RWPE2 (cell line): Measurements from ENCODE around the gene PIN1.

ENCODE experiments used
- ATAC-seq: fragments of 200-7000 bp; cut with Tn5 transposase; 3 replicates; pipeline ENCODE4 v1.9.1; 2021; ENCODE audit warnings: low read depth
- DNase-seq: peaks from one replicate; pipeline ENCODE4 v3.0.0-alpha.2; 2020; ENCODE audit warnings: low spot score
- H3K27ac ChIP-seq: fragments of 450-650 bp; 2 replicates; pipeline ENCODE4 v1.5.1; 2017; ENCODE audit warnings: mild to moderate bottlenecking; ENCODE audit not compliant: poor library complexity, severe bottlenecking
- H3K27me3 ChIP-seq: fragments of 250-450 bp; sonication (Bioruptor Pico); 2 replicates; pipeline ENCODE4 v1.5.1; 2021; ENCODE audit warnings: mild to moderate bottlenecking, moderate library complexity; ENCODE audit not compliant: insufficient read depth, poor library complexity, severe bottlenecking
- H3K36me3 ChIP-seq: fragments of 250-450 bp; sonication (Bioruptor Pico); 2 replicates; pipeline ENCODE4 v1.5.1; 2020; ENCODE audit warnings: low read depth, mild to moderate bottlenecking, moderate library complexity
- H3K4me1 ChIP-seq: fragments of 250-450 bp; sonication (Bioruptor Pico); 2 replicates; pipeline ENCODE4 v1.5.1; 2021; ENCODE audit warnings: mild to moderate bottlenecking, moderate library complexity; ENCODE audit not compliant: insufficient read depth, poor library complexity, severe bottlenecking
- H3K4me3 ChIP-seq: fragments of 250-450 bp; sonication (Bioruptor Pico); 2 replicates; pipeline ENCODE4 v1.5.1; 2021; ENCODE audit warnings: mild to moderate bottlenecking, moderate library complexity; ENCODE audit not compliant: severe bottlenecking
- H3K9me3 ChIP-seq: fragments of 250-450 bp; sonication (Bioruptor Pico); 2 replicates; pipeline ENCODE4 v1.5.1; 2021; ENCODE audit warnings: mild to moderate bottlenecking, moderate library complexity; ENCODE audit not compliant: severe bottlenecking
- TF ChIP-seq, protein P1 (sequence below): fragments of 450-650 bp; IDR thresholded peaks from one replicate; pipeline ENCODE4 v1.5.1; 2017; ENCODE audit warnings: mild to moderate bottlenecking, moderate library complexity; ENCODE audit not compliant: poor library complexity, severe bottlenecking

Gene PIN1

DNA sequence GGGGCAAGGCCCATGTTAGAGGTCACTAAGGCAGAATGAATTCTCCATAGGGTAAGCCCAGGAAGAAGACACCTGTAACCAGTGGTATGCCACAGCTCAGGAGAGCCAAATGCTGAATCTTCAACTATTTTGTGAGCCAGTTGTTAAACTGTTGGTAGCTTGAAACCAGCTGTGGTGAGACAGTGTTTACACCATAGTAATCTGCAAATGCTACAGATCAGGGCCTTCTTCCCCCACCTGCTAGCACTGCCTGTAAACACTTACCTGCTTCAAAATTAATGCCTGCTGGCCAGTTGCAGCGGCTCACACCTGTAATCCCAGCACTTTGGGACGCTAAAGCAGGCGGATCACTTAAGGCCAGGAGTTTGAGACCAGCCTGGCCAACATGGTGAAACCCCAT lies 28.3 kb upstream of the PIN1 start:
- Histone ChIP-seq H3K36me3 (peaks cover 23% of the 10 kb centered on the region), H3K4me1 (no peaks in the 10 kb centered on the region), H3K27ac (no peak overlapping the region), H3K9me3 (no peaks in the 10 kb centered on the region), H3K4me3 (no peak overlapping the region), H3K27me3 (no peaks in the 10 kb centered on the region)
- ATAC-seq, result no peak
- TF ChIP-seq, protein P1, sequence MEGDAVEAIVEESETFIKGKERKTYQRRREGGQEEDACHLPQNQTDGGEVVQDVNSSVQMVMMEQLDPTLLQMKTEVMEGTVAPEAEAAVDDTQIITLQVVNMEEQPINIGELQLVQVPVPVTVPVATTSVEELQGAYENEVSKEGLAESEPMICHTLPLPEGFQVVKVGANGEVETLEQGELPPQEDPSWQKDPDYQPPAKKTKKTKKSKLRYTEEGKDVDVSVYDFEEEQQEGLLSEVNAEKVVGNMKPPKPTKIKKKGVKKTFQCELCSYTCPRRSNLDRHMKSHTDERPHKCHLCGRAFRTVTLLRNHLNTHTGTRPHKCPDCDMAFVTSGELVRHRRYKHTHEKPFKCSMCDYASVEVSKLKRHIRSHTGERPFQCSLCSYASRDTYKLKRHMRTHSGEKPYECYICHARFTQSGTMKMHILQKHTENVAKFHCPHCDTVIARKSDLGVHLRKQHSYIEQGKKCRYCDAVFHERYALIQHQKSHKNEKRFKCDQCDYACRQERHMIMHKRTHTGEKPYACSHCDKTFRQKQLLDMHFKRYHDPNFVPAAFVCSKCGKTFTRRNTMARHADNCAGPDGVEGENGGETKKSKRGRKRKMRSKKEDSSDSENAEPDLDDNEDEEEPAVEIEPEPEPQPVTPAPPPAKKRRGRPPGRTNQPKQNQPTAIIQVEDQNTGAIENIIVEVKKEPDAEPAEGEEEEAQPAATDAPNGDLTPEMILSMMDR, result no peak
- DNase-seq, result no peak

DNA sequence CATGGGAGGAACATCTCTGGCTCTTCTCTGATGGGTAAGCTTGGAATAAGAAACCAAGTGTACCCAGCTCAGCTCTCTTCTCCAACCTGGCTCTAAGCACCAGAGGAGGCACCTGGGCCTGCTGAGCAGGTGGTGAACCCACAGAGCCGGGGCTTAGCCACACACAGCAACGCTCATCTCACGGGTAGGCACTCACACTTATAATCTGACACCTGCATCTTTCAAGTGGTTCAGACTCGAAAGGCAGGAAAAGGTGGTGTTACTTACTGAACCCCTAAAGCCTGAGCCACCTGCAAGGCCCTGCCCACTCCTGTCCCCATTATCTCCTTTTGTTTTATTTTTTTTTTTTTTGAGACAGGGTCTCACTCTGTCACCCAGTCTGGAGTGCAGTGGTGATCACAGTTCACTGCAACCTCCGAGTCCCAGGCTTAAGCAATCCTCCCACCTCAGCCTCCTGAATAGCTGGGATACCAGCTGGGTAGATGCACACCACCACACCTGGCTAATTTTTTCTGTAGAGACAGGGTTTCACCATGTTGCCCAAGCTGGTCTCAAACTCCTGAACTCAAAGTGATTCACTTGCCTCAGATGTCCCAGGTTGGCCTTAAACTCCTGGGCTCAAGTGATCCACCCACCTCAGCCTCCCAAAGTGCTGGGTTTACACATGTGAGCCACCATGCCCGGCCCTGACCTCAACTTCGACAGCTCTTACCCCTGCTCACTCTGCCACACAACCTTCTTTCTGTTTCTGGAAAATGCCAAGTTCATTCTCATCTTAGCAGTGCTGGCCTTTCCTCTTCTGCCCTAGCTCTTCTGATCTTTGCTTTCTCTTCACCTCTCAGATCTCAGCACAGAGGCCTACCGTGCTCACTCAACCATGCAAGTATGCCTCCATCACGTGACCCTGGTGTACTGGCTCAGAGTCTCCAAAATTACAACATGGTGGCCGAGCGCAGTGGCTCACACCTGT lies 26.0 kb upstream of the PIN1 start:
- Histone ChIP-seq H3K36me3 (peaks cover 39% of the 10 kb centered on the region), H3K27ac (no peak overlapping the region), H3K4me1 (no peaks in the 10 kb centered on the region), H3K27me3 (no peaks in the 10 kb centered on the region), H3K9me3 (no peaks in the 10 kb centered on the region), H3K4me3 (no peak overlapping the region)
- no peak for ATAC-seq
- TF ChIP-seq, protein P1, result no peak
- DNase-seq, result no peak

DNA sequence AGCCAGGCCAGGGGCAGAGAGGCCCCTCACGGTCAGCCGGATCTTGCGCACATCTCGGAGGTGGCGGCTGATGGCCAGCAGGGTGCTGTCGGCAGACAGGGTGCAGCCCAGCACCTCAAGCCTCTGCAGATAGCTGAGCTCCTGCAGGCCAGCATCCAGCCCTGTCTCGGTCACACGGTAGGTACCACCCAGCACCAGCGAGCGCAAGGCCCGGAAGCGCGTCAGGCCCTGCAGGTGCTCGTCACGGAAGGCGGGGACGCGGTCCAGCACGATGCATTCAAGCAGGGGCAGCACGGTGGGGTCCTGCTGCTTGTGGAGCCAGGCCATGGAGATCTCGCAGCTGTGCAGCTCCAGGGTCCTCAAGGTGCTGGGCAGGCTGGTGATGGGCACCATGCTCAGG lies 24.0 kb upstream of the PIN1 start:
- Histone ChIP-seq H3K27me3 (no peaks in the 10 kb centered on the region), H3K4me3 (no peak overlapping the region), H3K36me3 (peaks cover 53% of the 10 kb centered on the region), H3K4me1 (no peaks in the 10 kb centered on the region), H3K9me3 (no peaks in the 10 kb centered on the region), H3K27ac (no peak overlapping the region)
- DNase-seq (no peak), ATAC-seq (no peak)
- TF ChIP-seq, protein P1, result no peak

DNA sequence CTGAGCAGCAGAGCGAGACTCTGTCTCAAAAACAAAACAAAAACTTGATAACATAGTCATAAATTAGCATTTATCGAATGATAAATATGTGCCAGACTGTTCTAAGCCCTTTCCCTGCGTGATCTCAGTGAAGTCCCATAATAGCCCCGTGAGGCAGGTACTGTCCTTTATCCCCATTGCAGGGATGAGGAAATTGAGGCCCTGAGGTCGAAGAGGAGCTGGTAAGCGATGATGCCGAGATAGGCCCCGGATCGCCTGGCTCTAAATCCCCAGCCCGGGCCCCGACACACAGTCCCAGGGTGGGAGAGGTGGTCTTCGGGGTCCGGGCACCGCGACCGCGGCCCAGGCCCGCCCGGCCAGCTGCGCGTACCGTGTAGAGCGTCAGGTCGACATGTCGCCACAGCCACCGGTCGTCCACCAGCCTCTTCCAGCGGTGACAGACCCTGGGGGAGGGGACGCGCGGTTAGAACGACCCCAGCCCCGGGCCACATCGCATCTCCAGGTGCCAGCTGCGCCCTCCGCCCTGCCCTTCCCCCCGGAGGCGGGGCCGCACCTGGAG lies 16.9 kb upstream of the PIN1 start:
- Histone ChIP-seq H3K4me3 (peak overlapping the region; percentile 85), H3K9me3 (no peaks in the 10 kb centered on the region), H3K4me1 (peaks cover 6% of the 10 kb centered on the region), H3K27me3 (no peaks in the 10 kb centered on the region), H3K36me3 (peaks cover 41% of the 10 kb centered on the region), H3K27ac (peak overlapping the region; percentile 76)
- ATAC-seq, result no peak
- DNase-seq, result no peak
- TF ChIP-seq, protein P1, result no peak
